T-helper 1 cell (primary cell): ENCODE results near the gene LYPD3.
A peak's percentile ranks its signal among the peaks of the same experiment; 100 is the strongest.

ENCODE experiments used
- DNase-seq, 5 donors: peaks; one replicate each; pipeline ENCODE4 v3.0.0-alpha.2; 2012 to 2020

The LYPD3 gene

GRCh38 chr19:43430142-43430710, 35.2 kb downstream of the LYPD3 start:
- peak in 3 of 5 donors; percentile 8 to 29 (median 28) for DNase-seq

- DNase-seq, result no peak
These were observed 36.0 kb downstream of the LYPD3 start for GRCh38 chr19:43429395-43429794.

GRCh38 chr19:43425567-43426392, 39.6 kb downstream of the LYPD3 start:
- no peak for DNase-seq

- DNase-seq, result no peak
These were observed 41.6 kb downstream of the LYPD3 start for GRCh38 chr19:43423779-43424178.

GRCh38 chr19:43422689-43423066, 42.7 kb downstream of the LYPD3 start:
- no peak for DNase-seq

- DNase-seq, result no peak
These were observed 43.3 kb downstream of the LYPD3 start for GRCh38 chr19:43422000-43422688.

GRCh38 chr19:43420954-43421353, 44.5 kb downstream of the LYPD3 start:
- no peak for DNase-seq

- no peak for DNase-seq
These were observed 48.3 kb downstream of the LYPD3 start for GRCh38 chr19:43416951-43417623.

- no peak for DNase-seq
These were observed 50.9 kb downstream of the LYPD3 start, which contains the start of gene TEX101 for GRCh38 chr19:43414554-43414953. TSS of gene TEX101 (plus strand) at chr19:43414890. CDS start at chr19:43415920, 1,030 bp downstream.

- DNase-seq, result no peak
These were observed 53.0 kb downstream of the LYPD3 start for GRCh38 chr19:43412441-43412840.
